Duodenal mucosa (tissue), 2 donors: Measurements from ENCODE around the gene PTPRG.

Experiments
- H3K27ac ChIP-seq: one replicate; pipeline ENCODE4 v1.7.0; 2013; ENCODE audit warnings: low read depth, low read length
- H3K27me3 ChIP-seq, 2 donors: one replicate each; pipeline ENCODE4 v1.7.0; 2013; ENCODE audit warnings: low read length in 2 of 2, control low read depth in 1 of 2; ENCODE audit not compliant: insufficient read depth in 2 of 2, control insufficient read depth in 1 of 2
- H3K36me3 ChIP-seq, 2 donors: one replicate each; pipeline ENCODE4 v1.7.0; 2013; ENCODE audit warnings: low read length in 2 of 2, control low read depth in 1 of 2; ENCODE audit not compliant: insufficient read depth in 2 of 2, control insufficient read depth in 1 of 2
- H3K4me1 ChIP-seq, 2 donors: one replicate each; pipeline ENCODE4 v1.7.0; 2013; ENCODE audit warnings: low read length in 2 of 2, control low read depth in 1 of 2; ENCODE audit not compliant: insufficient read depth in 2 of 2, control insufficient read depth in 1 of 2
- H3K4me3 ChIP-seq, 2 donors: one replicate each; pipeline ENCODE4 v1.7.0; 2013; ENCODE audit warnings: low read length in 2 of 2, low read depth in 1 of 2
- H3K9ac ChIP-seq, 2 donors: one replicate each; pipeline ENCODE4 v1.7.0; 2013; ENCODE audit warnings: low read length in 2 of 2, low read depth in 1 of 2
- H3K9me3 ChIP-seq, 2 donors: one replicate each; pipeline ENCODE4 v1.7.0; 2013; ENCODE audit warnings: low read length in 2 of 2, control low read depth in 1 of 2; ENCODE audit not compliant: control insufficient read depth in 1 of 2

The PTPRG gene

DNA sequence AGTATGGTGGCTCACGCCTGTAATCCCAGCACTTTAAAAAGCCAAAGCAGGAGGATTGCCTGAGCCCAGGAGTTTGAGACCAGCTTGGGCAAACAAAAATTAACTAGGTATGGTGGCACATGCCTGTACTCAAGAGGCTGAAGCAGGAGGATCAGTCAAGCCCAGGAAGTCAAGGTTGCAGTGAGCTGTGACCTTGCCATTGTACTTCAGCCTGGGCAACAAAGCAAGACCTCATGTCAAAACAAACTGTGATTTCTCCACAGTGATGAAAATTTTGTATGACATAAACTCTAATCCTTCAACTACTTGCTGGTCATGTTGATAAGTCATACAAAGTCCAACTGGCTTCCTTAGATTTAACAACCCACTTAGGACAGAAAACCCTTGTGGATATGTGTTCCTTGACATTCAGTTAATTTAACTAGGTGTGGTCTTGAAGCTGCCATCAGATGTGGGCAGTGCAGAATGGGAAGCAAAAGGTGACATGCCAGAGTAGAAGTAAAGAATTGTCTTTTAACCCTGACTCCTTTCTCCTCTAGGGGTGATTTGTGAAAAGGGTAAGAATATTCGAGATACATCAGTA, 263.3 kb downstream of the PTPRG start:
- H3K27ac ChIP-seq: no peak overlapping the region
- H3K9ac ChIP-seq: no peak overlapping the region
- H3K4me1 ChIP-seq: no peaks in the 10 kb centered on the region
- no peak overlapping the region for H3K4me3 ChIP-seq
- H3K9me3 ChIP-seq: no peaks in the 10 kb centered on the region
- H3K27me3 ChIP-seq: no peaks in the 10 kb centered on the region
- no peaks in the 10 kb centered on the region for H3K36me3 ChIP-seq

DNA sequence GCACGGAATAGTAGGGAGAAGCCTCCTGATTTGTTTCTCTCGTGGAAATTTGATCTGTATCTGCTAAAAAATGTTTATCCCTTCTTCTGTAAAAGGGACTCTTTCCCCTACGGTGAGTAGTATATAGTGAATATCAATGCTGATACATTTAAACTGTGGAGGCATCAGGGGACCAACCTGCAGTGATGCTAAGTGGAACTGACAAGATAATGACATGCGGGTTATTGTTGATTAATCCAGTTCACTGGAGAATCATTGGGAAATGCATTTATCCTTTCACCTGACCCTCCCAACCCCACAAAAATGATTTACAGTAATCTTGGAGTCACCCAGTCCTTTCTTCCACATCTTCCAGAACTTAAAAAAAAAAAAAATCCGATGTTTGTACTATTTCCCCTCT, 264.8 kb downstream of the PTPRG start:
- no peak overlapping the region for H3K27ac ChIP-seq
- H3K36me3 ChIP-seq: no peaks in the 10 kb centered on the region
- H3K4me1 ChIP-seq: no peaks in the 10 kb centered on the region
- no peaks in the 10 kb centered on the region for H3K9me3 ChIP-seq
- no peak overlapping the region for H3K4me3 ChIP-seq
- no peaks in the 10 kb centered on the region for H3K27me3 ChIP-seq
- H3K9ac ChIP-seq: no peak overlapping the region

DNA sequence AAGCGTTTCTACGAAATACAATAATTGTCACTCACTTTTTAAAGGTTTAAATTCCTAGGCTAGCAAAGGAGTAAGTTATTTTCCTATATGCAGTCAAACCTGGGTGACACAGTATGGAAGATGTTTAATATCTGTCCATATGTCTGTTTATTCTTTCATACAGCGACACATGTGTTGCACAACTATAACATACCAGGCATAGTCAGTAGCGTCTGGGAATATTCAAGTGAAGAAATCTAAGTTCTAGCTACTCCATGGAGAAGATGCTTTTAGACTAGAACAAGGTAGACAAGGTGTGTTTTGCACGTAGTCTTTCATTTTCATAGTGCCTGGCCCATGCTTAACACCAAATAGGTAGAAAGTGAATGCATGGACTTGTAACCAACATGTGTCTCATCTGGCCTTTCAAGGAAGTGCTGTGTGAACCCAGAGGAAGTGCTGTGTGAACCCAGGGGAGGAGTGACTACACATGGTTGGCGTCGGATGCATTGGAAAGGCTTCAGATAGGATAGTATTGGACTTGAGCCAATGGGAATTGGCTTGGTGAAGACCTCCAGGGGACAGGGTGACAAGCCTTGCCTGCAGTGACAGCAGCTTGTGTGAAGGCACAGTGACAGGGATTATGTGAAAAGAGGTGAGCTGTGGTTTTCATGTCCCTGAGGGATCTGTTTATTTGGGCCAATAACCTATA, 267.0 kb downstream of the PTPRG start:
- H3K27me3 ChIP-seq: no peaks in the 10 kb centered on the region
- H3K36me3 ChIP-seq: no peaks in the 10 kb centered on the region
- no peaks in the 10 kb centered on the region for H3K9me3 ChIP-seq
- no peak overlapping the region for H3K27ac ChIP-seq
- H3K4me1 ChIP-seq: no peaks in the 10 kb centered on the region
- no peak overlapping the region for H3K9ac ChIP-seq
- H3K4me3 ChIP-seq: no peak overlapping the region

DNA sequence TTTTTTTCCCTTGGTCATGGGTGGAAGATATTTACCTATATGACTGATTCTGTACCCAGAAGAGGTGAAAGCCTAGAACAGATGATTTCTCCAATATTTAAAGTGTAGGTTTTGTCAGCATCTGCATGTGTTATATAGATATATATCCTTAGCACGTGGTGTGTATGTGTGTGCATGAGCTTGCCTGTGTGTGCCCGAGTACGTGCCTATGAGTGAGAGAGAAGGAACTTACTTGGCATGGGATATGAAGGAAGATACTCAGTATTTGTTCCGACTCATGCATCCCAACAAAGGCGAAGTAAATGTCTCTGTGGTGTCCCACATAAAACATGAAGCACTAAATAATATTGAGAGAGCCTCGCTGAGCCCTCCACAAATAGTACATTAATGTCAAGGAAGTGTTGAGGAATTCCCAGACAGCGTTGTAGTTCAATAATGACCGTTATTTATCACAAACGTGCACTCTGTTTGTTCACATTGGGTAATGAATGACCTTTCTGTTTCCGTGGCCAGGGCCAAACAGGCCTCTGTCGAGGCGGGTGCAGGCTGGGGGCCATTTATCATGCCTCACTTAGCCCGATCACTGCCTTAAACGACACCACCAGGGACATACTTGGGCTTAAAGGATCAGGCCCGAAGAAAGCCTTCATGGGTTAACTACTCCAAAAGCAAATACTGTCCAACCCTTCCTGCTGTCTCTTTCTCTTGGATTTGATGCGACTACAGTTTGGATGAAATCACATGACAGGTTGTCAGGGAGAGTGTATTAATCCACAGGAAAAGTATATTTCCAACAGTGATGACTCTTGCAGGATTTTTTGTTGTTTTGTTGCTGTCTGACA, 267.7 kb downstream of the PTPRG start:
- no peak overlapping the region for H3K27ac ChIP-seq

DNA sequence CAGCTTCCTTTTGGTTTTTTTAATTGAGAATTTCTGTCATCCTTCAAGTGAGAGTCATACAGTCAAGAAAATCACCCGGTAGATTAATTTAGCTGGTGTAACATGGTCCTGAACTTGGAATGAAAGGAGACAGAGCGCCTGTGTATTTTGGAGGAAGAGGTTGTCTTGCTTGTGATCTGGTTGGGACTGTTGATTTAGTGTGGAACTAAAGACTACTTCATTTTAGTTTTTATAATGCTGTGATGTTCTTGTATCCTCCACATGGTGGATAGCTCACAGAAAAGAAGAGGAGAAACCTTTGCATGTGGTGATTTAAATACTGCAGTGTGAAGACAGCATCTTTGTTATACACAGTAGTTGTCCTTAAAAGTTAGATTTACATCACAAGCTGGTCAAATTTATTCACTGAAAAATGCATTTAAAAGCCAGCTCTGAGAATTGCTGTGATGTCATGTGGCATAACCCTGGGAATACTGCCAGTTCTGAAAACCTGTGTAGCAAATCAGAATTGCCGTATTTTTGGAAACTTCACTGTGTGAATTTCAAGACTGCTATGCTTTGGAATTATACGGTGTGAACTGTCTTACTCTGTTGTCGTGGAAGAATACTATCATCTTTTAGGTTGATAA, 268.5 kb downstream of the PTPRG start:
- Histone ChIP-seq H3K36me3 (no peaks in the 10 kb centered on the region), H3K9ac (no peak overlapping the region), H3K4me3 (no peak overlapping the region), H3K27ac (no peak overlapping the region), H3K4me1 (no peaks in the 10 kb centered on the region), H3K9me3 (no peaks in the 10 kb centered on the region), H3K27me3 (no peaks in the 10 kb centered on the region)

More for the DNA sequence above, 267.7 kb downstream of the PTPRG start:
- Histone ChIP-seq H3K4me3 (no peak overlapping the region), H3K9ac (no peak overlapping the region), H3K27me3 (no peaks in the 10 kb centered on the region), H3K4me1 (no peaks in the 10 kb centered on the region), H3K36me3 (no peaks in the 10 kb centered on the region), H3K9me3 (no peaks in the 10 kb centered on the region)

DNA sequence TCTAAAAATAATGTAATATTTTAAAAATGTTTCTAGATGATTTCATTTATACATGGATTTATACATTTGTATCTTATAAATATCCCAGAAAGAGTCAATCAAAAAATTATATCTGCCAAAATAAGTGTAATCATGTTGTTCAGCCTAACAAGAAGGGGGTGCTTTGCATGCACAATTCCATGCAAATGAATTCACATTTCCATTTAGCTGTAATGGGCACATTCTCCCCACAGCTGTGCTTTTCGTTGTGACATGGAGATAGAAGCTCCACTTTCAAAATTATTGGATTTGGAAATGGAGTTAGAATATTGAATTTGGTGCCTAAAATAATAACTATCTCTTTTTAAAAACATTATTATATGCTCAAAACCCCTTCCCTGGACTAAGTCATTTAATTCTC, 270.6 kb downstream of the PTPRG start:
- Histone ChIP-seq H3K4me1 (no peaks in the 10 kb centered on the region), H3K4me3 (no peak overlapping the region), H3K36me3 (no peaks in the 10 kb centered on the region), H3K27ac (no peak overlapping the region), H3K9me3 (no peaks in the 10 kb centered on the region), H3K27me3 (no peaks in the 10 kb centered on the region), H3K9ac (no peak overlapping the region)

DNA sequence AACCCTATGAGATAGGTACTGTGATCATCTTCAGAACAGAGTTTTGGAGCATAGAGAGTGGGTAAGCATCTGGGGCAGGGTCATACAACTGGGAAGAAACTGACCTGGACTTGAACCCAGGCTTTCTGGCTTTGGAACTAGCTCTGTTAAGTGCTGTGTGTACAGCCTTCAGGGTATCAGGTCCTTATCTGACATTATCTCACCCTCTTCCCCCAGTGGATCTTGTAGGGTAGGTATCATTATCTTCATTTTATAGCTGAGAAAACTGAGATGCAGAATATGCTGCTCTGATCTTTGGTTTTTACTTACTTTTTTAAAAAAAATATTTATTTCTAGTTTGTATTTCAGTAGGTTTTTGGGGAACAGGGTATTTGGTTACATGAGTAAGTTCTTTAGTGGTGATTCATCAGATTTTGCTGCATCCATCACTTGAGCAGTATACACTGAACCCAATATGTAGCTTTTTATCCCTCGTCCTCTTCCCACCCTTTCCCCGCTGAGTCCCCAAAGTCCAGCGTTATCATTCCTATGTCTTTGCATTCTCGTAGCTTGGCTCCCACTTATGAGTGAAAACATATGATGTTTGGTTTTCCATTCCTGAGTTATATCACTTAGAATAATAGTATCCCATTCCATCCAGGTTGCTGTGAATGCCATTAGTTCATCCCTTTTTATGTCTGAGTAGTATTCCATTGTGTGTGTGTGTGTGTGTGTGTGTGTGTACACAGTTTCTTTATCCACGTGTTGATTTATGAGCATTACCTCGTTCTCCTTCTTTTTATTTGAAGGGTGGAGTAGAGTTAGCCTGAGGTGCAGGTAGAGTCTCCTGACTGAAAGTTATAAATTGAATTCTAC, 271.2 kb downstream of the PTPRG start:
- no peaks in the 10 kb centered on the region for H3K27me3 ChIP-seq
- H3K9me3 ChIP-seq: no peaks in the 10 kb centered on the region
- H3K9ac ChIP-seq: no peak overlapping the region
- H3K4me1 ChIP-seq: no peaks in the 10 kb centered on the region
- H3K27ac ChIP-seq: no peak overlapping the region
- H3K4me3 ChIP-seq: no peak overlapping the region
- no peaks in the 10 kb centered on the region for H3K36me3 ChIP-seq

DNA sequence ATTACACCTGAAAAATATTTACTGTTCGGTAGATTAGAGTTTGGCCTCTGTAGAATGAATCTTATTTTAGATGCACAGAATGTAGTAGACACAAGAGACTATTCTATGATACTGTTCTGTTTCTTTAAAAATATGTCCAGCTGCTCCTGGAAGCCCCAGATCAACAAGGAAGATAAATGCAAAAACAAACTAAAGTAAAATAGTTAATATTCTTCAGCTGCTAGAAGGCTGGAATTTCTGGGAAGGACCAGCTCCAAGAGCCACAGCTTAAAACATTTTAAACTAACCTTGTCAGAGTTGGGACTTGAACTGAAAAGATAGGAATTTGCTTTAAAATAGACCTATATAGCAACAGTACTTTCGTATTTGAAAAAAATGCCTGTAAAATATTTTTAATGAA, 277.9 kb downstream of the PTPRG start:
- Histone ChIP-seq H3K4me3 (no peak overlapping the region), H3K4me1 (no peaks in the 10 kb centered on the region), H3K27ac (no peak overlapping the region), H3K9ac (no peak overlapping the region), H3K27me3 (no peaks in the 10 kb centered on the region), H3K36me3 (no peaks in the 10 kb centered on the region), H3K9me3 (no peaks in the 10 kb centered on the region)

DNA sequence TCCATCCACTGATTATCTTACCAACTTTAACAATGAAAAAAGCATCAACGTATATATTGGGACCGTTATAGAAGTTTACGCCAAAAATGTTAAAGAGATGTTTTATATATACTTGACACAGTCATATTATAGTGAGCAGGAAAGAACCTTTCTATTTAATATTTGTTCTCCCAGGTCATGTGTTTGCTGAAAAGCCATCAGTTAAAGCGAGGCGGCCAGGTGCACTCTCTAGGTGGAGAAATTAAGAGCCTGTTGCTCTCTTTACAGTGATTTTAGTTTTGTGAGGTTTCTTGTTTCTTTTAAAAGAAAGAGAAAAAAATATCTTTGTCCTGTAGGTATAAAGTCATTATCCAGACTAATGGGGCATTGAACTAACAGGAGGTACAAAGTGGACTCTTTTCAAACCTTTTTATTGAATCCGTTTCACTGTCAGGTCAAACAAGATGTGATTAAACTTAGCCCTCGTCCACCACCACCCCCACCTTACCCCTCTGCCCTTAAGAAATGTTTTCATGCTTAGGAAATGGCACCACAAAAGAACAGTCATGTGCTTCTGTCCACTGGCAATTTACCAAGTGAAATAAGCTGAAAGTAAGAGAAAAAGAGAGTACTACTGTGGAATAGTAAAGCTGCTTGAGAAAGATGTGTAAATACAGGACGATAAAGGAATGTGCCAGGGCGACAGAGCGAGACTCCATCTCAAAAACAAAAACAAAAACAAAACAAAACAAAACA, 279.9 kb downstream of the PTPRG start:
- Histone ChIP-seq H3K4me3 (no peak overlapping the region), H3K27me3 (no peaks in the 10 kb centered on the region), H3K4me1 (no peaks in the 10 kb centered on the region), H3K9ac (no peak overlapping the region), H3K36me3 (no peaks in the 10 kb centered on the region), H3K9me3 (no peaks in the 10 kb centered on the region), H3K27ac (no peak overlapping the region)
